ENCODE measurements around the gene CNIH4. TPM values are rescaled to one million over a fixed set of nuclear protein-coding genes. Genes with fewer than 3 reads are reported as not detected.
"Not testable (repeated sequence)": the region's sequence is repeated elsewhere in the genome, so short reads cannot be mapped to it uniquely, and the experiment has no call there.

Gene CNIH4
- total RNA-seq, 1 donor from 2014 or later = 42.9 TPM

DNA sequence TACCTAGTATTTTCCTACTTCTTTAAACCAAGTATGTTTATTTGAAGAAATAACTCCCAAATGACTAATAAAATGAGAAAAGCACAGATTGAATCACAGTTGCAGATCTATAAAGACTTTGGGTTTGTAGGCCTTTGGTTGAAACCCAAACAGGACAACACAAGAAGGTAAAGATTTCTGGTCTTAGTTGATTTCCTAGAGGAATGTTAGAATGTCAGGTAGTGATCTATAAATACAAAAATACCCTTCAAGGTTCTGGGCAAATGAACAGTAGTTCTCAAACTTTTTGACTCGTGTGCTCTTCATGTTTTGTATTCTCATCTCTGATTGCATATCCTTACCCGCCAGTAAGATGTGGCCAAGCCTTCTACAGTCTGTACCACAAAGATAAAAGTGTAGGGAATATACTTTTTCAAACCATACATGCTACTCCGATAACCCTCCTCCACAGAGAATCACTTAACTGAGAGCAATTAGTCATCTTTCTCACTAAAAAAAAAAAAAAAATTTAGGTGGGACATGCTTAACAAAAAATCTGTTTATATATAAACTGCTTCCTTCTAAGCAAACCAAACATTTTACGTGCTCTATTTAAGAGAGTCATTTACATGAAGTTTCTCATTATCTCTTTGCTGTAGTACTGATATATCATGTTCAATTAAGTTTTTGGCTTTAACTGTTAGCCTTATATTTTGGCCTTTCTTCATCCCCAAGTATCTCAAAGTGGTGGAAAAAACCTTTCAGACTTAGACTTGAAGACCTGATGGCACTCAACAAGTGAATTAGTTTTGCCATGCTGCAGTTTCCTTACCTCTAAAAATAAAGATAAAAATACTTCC lies 36.0 kb downstream of the CNIH4 start:
- intact Hi-C loops (cut with micrococcal nuclease) = no loop called here

DNA sequence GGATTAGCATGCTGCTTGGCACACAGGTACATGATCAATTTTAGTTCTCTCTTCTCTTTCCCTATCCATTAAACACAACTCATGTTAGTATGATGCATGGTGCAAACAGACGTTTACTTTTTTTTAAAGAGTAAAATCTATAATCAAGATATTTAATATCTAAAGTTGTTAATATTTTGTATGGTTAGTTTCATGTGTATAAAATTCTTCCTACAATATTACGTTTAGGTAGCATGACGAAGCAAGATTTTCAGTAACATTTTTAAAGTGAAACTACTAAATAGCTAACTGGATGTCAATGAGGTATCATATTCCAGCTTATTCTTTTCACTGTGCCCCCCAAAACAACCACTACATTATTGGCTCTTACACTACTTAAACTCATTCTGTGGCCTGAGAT lies 36.6 kb downstream of the CNIH4 start:
- intact Hi-C loops (cut with micrococcal nuclease) = no loop called here

DNA sequence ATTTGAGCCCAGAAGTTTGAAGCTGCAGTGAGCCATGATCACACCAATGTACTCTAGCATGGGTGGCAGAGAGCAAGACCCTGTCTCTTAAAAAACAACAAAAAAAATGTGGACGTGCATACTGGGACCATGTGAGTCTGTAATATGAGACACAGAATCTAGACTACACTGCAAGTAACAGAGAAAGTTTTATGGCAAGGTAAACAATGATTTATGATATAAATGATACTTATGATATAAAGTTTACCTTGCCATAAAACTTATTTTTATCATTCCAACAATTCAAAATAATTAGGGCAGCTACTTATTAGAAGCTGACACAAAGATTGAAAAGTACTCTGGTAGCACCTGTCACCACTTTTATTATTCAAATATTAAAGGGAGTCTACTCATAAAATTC lies 43.2 kb downstream of the CNIH4 start:
- intact Hi-C loops (cut with micrococcal nuclease) = loop anchor here (2.0 kb wide), 1 partner anchor 13 kb away; no protein-coding TSS in a partner anchor

DNA sequence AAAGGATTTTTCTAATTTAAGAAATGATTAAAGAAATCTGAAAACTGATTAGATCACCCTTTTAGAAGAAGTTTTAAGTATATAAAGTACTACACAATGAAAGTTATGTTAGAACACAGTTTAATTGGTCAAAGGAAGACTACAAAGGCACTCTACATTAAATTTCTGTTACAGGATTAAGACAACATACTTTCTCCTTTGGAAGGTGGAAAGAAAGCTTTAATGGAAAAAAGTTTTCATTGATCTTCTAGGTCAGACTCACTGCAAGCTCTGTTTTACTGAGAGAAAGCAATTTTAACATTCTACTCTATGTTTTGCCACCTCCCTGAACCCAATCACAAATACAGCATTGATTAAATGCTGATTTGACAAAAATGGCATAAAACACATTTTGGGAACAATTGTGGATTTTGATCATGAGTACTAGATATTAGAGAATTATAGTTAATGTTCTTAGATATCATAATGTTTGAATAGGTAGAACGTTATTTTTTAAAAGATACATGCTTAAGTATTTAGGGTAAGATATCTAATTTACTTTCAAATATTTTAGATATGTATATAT lies 45.9 kb downstream of the CNIH4 start:
- intact Hi-C loops (cut with micrococcal nuclease) = no loop called here

DNA sequence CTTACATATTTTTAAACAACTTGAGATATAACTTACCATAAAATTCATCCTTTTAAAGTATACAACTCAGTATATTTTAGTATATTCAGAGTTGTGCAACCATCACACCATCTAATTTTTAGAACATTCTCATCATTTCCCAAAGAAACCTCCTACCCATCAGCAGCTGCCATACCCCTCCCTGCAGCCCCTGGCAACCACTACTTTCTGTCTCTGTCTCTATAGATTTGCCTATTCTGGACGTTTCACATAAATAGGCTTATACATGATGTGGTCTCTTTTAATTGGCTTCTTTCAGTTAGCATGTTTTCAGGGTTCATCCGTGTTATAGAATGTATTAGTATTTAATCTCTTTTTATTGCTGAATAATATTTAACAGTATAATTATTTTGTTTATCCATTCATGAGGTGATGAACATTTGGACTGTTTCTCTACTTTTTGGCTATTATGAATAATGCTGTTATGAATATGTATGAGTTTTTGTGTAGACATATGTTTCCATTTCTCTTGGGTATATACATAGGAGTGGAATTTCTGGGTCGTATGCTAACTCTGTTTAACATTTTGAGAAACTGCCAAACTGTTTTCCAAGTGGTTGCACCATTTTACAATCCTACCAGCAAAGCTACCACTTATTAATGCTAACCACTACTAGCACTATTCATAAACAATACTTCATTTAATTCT lies 48.4 kb downstream of the CNIH4 start:
- intact Hi-C loops (cut with micrococcal nuclease) = no loop called here

DNA sequence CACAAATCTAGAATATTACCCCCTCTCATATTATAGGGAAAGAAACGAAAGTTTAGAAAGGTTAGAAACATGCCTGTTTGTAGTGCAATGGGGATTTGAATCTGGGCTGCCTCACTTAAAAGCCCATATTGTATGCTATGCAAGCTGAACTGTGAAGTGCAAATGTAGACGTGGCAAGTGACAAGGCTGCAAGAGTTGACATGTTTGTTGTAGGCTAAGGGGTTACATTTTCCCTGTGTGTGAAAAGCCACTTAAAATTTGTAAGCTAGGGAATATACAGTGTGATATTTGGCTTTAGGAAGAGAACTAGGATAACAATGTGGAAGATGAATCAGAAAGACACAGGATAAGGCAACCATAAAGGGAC lies 48.9 kb downstream of the CNIH4 start:
- intact Hi-C loops (cut with micrococcal nuclease) = no loop called here

DNA sequence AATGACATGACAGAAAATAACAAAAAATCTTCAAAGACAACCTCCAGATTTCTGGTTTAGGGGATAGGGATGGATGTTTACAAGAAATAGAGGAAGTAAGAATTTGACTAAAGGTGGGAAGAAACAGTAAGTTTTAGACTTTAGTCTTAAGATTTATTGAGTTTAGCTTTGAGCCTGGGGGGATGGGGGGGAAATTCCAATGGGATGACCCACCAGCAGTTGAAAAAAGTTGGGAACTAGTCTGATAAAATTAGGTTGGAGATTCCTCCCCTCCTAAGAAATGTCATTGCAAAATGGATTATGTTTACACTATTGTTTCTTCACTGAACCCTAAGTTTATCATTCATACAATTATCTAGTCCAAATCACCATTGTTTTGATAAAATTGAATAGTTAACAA lies 49.5 kb downstream of the CNIH4 start:
- intact Hi-C loops (cut with micrococcal nuclease) = no loop called here

DNA sequence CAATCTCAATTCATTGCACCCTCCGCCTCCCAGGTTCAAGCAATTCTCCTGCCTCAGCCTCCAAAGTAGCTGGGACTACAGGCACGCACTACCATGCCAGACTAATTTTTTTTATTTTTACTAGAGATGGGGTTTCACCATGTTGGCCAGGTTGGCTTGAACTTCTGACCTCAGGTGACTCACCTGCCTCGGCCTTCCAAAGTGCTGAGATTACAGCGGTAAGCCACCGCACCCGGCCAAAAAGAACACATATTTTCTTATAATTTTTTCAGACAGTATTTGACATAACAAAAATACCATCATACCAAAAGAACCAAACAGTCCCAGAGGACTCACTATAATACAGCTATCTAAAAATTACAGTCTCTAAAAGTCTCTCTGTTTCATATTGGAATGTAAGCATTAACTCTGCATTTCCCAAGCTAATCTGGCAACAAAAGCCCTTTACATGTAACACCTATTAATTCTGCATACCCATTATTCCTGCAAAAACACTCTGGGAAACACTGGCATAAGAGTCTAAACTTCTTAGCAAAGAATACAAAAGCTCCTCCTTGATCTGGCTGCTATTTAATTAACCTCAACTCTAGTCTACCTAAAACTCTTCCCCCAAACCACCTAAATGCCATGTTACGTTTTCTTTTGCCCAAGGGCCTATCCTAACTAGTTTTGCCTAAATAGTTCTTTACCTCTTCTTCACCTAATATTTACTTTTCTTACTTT lies 51.1 kb downstream of the CNIH4 start:
- intact Hi-C loops (cut with micrococcal nuclease) = no loop called here

DNA sequence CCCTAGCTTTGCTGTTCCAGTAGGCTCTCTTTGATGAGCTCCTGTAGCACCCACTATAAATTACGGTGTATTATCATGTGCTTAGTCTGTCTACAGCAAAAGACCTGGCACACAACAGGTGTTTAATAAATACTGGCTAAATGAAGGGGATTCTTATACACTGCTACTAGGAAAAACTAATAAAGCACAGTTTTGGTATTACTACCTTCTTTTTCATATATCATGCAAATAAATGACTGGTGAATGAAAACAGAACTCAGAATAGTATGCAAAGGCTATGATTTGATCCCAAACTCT lies 51.6 kb downstream of the CNIH4 start:
- intact Hi-C loops (cut with micrococcal nuclease) = no loop called here

DNA sequence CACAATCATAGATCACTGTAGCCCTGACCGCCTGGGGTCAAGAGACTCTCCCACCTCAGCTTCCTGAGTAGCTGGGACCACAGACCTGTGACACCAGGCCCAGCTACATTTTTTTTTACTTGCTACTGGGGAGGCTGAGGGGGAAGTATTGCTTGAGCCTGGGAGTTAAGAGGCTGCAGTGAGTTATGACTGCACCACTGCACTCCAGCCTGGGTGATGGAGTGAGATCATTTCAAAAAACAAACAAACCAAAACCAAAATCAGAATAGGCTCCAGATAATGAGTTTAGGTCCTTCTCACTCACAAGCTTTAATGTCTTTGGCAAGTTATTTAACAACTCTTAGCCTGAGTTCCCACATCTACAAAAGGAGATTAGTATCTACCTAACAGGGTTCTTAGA lies 55.1 kb downstream of the CNIH4 start:
- intact Hi-C loops (cut with micrococcal nuclease) = loop anchor here (2.0 kb wide), 1 partner anchor 15 kb away; no protein-coding TSS in a partner anchor

DNA sequence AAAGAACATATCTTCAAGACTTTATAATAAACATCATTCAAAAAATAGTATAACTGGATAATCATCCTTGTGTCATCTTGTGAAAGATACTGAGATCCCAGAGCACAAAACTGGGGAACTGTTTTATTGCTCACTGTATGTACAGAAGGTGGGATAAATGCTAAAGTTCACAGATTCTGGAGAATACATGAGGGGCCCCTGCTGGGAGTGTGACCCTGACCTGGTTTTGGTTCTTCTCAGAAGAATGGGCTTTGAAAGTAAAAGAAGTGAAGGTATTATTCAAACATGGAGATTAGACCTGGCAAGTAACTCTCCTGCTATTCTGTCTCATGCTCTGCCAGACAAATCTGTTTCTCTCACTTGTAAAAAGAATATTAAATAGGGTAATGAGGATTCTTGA lies 63.4 kb downstream of the CNIH4 start:
- intact Hi-C loops (cut with micrococcal nuclease) = loop anchor here (5.0 kb wide), 1 partner anchor 37 kb away; no protein-coding TSS in a partner anchor

DNA sequence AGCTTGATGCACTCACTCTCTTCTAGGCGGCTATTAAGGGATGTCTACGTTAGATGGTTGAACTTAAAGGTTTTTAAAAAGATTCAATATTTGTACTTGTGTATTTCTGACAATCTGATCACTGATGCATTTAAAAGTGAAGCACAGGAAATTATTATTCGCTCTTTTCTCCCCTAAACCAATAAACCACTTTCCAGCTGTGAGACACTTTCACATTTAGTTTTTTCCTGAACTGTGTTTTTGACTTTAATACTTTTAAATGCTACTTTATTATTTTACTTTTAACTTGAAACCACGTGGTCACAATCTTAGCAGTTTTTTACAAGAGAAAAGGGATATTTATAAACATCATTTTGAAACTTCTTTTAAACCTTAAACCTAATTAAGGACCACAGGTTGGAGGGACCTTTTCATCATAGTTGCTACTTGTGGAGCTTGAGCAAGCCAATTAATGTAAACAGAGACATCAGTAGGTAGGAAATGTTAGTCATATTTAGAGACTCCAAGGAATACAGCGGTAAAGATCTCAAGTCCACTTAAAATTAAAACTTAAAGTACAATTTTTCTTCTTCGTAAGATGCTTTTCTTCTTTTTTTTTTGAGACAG lies 68.7 kb downstream of the CNIH4 start:
- intact Hi-C loops (cut with micrococcal nuclease) = no loop called here

DNA sequence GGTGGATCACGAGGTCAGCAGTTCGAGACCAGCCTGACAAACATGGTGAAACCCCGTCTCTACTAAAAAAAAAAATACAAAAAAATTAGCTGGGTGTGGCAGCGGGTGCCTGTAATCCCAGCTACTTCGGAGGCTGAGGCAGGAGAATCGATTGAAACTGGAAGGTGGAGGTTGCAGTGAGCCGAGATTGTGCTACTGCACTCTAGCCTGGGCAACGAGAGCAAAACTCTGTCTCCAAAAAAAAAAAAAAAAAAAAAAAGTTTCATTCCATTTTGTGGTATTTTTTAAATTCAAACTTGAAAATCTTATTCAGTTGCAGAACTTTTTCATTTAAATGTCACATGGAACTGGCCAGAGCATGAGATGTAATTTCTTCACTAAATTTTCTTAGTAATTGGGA lies 70.2 kb downstream of the CNIH4 start:
- intact Hi-C loops (cut with micrococcal nuclease) = not testable (repeated sequence)

DNA sequence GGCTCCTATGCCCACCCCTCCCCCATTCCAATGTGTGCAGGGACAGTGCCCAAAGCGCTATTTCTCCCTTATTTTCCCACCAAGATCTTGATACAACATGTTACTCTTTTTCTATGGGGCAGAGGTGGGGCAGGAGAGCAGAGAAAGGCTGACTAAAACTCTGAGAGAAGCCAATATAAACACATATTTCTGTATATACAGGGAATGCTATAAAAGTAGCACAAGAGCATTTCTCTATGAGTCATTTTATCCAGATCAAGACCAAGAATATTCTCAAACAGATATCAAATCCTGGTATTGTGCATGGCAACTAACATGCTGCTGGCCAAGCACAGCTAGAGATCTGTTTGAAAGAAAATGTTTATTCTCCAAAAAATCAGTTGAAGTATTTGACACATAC lies 70.7 kb downstream of the CNIH4 start:
- intact Hi-C loops (cut with micrococcal nuclease) = no loop called here

DNA sequence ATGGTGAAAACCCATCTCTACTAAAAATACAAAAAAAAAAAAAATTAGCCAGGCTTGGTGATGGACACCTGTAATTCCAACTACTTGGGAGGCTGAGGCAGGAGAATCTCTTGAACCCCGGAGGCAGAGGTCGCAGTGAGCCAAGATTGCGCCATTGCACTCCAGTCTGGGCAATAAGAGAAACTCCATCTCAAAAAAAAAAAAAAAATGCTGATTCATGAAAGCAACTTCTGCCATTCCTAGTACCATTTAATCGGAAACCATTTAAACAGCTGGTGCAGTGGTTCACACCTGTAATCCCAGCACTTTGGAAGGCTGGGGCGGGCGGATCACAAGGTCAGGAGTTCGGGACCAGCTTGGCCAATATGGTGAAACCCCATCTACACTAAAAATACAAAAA lies 72.0 kb downstream of the CNIH4 start:
- intact Hi-C loops (cut with micrococcal nuclease) = not testable (repeated sequence)

Other genes with a start within 250 kb of the CNIH4 start
- 27.2 and 28.4 TPM in 2 replicates for gene FBXO28, start 242.8 kb upstream of the CNIH4 start, total RNA-seq
- gene DEGS1, start 173.6 kb upstream of the CNIH4 start, total RNA-seq = 91.2 and 93.5 TPM in 2 replicates
- 41.2 and 44.1 TPM in 2 replicates for gene NVL, start 26.7 kb upstream of the CNIH4 start, total RNA-seq
- gene WDR26, start 77.9 kb downstream of the CNIH4 start, total RNA-seq = 85.5 and 90.3 TPM in 2 replicates